ENCODE results near the gene ISCA2.

DNA sequence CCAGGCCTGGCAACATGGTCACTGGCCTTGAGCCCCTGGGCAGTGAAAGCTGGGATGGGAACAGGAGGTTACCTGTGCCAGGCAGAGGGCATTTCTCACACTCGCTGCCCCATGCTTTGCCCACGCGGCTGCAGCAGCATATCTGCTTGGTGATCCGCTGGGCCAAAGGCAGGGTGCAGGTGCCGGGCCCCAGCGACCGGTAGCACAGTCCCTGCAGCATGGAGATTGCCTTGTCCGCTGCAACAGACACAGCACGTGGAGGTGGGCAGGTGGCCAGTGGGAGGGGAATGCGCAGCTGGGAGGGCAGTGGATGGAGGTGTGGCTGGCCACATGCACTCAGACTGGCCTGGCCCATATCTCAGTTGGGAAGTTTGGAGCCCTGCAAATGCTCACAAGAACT is 35.3 kb downstream of the ISCA2 start:
- TF ChIP-seq, protein P1, sequence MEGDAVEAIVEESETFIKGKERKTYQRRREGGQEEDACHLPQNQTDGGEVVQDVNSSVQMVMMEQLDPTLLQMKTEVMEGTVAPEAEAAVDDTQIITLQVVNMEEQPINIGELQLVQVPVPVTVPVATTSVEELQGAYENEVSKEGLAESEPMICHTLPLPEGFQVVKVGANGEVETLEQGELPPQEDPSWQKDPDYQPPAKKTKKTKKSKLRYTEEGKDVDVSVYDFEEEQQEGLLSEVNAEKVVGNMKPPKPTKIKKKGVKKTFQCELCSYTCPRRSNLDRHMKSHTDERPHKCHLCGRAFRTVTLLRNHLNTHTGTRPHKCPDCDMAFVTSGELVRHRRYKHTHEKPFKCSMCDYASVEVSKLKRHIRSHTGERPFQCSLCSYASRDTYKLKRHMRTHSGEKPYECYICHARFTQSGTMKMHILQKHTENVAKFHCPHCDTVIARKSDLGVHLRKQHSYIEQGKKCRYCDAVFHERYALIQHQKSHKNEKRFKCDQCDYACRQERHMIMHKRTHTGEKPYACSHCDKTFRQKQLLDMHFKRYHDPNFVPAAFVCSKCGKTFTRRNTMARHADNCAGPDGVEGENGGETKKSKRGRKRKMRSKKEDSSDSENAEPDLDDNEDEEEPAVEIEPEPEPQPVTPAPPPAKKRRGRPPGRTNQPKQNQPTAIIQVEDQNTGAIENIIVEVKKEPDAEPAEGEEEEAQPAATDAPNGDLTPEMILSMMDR (IDR thresholded peaks at IDR 0.05; ENCODE audit: low read depth, low read length), result no peak
- TF ChIP-seq POLR2A (IDR thresholded peaks at IDR 0.05; ENCODE audit: extremely low read depth, insufficient read length), result no peak
- TF ChIP-seq, protein P2, sequence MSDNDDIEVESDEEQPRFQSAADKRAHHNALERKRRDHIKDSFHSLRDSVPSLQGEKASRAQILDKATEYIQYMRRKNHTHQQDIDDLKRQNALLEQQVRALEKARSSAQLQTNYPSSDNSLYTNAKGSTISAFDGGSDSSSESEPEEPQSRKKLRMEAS (IDR thresholded peaks at IDR 0.05; ENCODE audit: low read depth, low read length), result no peak
- no peak for TF ChIP-seq MYC (IDR thresholded peaks at IDR 0.05; ENCODE audit: low read depth, low read length)
